Stimulated activated naive CD4-positive, alpha-beta T cell treated with Interleukin-2 at 50 U/mL for 16 hours (primary cell): Measurements from ENCODE around the gene LAIR1.
"Not testable (repeated sequence)": the region's sequence is repeated elsewhere in the genome, so short reads cannot be mapped to it uniquely, and the experiment has no call there.

ENCODE experiments used
- DNase-seq: peaks from one replicate; lab custom pipeline; 2025; lab: John Stamatoyannopoulos, UW

Gene LAIR1

DNA sequence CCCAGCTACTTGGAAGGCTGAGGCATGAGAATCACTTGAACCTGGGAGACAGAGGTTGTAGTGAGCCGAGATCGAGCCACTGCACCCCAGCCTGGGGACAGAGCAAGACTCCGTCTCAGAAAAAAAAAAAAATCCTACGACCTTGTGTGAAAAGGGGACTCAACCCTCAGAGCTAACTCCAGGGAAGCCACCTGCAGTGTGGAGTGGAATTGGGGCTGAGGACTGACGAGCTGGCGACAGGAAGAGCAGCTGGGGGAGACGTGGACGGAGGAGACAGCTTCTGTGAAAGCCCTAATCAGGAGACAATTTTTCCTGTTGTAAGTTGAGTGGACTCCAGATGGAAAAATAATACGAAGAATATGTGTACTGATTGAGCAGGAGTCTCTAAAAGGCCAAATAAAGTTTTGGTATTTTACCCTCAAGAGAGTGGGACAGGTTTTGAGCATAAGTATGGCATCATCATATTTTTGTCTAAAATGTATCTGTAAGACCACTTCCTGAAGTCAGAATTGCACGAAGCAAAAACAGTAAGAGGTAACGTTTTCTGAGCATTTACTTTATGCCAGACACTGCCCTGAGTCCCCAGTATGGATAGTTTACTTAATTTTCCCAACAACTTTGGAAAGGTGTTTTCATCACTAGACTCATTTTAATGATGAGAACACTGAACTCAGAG lies 12.0 kb upstream of the LAIR1 start:
- no peak for DNase-seq

DNA sequence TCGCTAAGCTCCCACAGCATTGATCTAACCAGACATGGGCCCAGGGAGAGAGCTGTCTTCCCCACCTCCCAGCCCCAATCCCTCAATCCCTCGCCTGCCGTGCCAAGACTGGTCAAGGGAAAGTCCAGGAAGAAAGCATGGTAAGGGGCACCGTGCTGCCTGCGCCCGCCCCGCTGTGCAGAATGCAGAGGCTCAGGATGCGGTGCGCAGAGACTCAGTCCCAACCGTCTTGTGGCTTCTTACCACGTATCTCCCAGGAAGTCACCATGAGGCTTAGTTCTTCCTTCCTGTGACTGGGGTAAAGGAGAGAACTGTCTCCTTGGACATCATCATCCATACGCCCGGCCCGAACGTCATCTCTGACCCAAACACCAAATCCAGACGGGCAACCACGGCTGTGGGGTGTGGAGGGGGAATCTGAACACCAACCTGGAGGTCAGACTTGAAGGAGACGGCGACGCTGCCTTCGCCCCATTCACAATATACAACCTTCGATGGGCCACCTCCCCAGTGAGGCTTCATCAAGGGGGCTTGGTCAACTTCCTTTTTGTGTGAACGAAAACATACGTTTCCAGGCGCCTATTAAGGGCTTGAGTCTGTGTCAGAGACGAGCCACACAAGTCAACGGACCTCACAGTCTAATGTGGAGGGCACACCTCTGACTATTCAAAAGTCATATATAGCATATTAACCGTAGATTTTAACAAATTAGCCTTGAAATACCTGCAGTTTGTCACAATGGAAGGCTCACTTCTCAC lies 10.6 kb upstream of the LAIR1 start:
- DNase-seq, result not testable (repeated sequence)

DNA sequence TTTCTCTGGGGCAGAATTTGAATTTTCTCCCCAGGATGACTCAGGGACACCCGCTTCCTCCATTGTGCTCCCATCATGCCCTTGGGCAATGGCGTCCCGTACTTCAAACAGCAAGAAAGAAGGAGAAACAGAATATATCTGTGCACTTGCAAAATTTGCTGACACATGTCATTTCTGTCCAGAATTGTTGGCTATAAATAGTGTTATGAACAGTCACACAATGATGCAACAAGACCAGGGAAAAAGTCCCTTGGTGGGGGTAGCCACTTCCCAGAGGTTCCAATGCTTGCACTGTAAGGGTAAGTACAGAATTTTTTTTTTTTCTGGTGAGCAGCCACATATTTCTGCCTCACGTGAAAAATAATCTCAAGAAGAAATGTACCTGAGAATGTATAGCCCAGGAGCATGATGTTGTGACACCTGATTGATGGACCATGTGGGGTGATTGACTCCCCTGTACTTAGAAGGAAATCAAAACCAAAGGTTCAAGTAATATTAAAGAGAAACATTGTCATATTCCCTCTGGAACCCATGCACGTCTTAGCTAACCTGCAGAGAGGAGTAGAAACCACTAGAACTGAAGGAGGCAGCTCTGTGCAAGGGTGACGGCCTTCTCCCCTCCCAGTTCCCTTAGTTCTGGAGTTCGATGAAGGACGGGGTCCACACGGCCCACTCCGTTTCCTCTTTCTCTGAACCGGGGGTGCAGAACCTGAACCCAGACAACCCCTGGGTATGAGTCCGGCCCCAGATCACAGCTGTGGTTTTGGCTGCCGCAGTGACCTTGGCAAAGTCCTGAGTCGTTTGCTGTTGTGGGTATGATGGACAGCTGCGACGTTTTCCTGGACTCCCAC lies 9.3 kb upstream of the LAIR1 start:
- DNase-seq, result no peak

DNA sequence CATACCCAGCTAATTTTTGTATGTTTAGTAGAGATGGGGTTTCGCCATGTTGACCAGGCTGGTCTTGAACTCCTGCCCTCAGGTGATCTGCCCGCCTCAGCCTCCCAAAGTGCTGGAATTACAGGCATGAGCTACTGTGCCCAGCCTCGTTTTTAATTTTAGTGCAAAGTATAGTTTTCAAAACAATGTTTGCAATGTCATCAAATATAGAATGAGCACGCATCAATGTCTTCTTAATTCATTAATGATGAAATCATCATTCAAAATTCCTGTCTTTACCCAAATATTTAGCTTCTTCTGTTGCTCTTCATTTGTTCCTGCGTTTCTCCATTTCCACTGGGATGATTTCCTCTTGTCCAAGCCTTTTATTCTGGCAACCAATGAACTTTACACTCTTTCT lies 6.7 kb upstream of the LAIR1 start:
- DNase-seq, result not testable (repeated sequence)

DNA sequence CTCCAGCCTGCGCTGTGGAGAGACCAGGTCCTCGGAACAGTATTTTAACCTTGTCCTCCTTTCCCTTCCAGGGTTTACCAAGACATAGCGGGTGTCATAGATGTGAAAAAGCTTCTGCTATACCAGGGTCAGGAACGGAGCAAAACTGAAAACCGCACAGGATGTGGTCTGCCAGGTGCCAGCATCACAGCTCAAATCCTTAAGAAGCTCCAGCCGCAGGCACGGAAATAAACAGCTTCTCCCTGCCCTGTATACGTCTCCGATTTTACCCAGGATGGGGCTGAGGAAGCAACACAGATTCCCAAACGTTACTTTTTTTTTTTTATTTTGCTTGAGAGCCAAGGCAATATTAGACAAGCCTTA lies 5.7 kb upstream of the LAIR1 start:
- DNase-seq, result peak; percentile 35

DNA sequence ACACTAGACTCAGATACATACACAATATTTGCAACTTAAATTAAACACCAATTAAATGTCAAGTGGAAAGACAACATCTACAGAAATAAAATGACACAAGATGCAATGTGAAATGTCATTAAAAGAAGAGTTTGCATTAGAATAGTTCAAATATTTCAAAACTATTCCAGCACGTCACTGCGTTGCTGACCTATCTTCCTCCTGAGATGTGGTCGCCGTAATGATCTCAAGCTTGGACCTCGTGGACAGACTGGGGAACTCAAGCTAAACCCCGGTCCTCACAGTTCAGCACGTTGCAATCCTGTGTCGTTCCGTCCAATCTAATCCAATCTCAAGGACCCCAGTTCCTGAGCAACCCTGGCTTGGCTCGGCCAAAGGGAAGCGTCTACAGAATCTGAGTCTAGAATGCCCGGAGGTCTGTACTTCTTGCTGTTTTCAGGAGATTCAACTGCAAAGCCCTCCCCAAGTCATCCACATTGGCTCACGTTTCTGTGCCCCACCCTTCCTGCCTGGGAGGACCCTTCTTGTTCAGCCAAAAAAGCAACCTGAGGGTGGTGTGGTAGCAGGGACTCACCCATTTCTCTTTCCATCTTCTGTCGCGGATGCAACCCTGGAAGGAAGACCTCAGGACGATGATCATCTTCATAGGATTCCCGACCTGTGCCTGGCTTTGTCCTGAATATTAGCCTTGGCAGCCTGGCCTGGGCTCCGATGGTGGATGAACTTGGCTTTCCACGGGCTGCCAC lies 5.1 kb upstream of the LAIR1 start:
- not testable (repeated sequence) for DNase-seq

DNA sequence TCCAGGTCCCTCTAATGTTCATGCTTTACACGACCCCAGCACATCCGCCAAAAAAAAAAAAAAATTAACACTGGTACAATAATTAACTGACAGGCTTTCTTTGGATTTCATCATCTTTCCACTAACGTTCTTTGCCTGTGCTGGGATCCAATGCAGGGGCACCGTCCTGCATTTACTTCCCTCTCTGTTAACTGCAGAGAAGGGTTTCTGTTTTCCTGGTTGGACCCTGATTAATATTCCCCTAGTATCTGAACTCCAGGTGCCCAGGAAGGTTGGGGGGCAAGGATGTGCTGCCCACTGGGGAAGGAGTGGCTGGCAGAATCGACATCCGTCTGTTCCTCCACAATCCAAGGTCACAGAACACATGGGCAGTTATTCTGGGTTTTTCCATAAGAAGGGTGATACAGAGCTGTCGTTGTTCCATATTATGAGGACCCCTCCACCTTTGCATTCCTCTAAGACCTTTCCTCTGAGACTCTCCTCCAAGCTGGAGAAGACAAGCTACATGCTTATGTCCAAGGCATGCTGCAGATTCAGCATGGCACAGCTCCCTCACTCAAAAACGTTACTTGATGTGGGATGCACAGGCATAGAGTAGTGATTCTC lies 4.5 kb upstream of the LAIR1 start:
- no peak for DNase-seq

DNA sequence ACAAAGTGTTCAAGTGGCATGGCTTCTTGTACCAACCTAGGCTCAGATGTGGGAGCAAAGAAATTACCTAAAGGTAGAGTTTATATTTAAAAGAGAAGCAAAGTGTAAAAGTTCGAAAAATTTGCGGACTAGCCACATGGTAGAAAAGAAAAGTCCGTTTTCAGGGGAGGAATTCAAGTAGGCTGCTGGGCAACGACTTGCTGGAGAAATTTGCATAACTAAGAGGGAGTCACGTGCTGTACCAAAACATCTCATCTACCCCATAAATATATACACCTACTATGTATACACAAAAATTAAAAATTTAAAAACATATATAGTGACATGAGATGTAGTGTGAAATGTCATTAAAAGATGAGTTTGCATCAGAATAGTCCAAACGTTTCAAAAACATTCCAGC lies 2.1 kb upstream of the LAIR1 start:
- no peak for DNase-seq

DNA sequence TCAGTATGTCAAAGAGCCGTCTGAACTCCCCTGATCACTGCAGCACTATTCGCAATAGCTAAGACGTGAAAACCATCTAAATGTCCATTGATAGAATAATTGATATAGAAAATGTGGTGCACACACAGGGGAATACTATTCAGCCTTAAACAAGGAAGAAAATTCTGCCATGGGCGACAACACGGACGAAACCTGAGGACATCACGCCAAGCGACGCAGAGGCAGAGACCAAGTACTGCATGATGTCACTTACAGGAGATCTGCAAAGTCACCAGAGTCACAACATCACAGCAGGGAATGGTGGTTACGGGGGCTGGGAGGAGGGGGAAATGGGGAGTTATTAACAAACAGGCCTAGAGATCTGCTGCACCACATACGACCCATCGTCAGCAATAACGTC lies 1.1 kb upstream of the LAIR1 start:
- not testable (repeated sequence) for DNase-seq

DNA sequence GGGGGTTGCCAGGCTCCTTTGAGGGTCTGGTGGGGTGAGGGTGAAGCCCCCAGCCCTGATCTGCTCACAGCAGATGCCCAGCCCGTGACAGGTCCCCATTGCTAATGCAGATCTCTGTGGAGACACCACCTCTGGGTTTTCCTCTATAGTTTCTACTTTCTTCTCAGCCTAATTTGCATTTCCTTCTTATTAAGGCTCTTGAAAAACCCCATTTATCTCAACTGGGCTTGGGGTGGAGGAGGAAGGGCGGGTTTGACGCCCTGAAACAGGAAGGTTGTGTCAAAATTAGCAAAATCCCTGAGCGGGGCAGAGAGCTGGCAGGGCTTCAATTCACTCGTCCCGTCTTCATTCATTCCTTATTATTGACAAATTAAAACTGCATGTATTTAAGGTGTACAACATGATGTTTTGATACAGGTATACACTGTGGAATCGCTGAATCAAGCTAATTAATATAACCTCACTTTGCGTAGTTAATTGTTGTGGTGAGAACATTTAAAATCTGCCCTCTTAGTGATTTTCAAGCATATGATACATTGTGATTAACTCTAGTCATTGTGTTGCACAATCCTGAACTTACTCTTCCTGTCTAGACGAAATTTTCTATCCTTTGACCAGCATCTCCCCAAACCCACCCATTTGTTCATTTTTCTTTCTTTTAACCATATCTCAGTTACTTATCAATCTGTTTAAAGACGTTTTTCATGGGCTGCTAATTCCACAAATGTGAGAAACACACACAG lies 2.9 kb downstream of the LAIR1 start:
- DNase-seq, result not testable (repeated sequence)

DNA sequence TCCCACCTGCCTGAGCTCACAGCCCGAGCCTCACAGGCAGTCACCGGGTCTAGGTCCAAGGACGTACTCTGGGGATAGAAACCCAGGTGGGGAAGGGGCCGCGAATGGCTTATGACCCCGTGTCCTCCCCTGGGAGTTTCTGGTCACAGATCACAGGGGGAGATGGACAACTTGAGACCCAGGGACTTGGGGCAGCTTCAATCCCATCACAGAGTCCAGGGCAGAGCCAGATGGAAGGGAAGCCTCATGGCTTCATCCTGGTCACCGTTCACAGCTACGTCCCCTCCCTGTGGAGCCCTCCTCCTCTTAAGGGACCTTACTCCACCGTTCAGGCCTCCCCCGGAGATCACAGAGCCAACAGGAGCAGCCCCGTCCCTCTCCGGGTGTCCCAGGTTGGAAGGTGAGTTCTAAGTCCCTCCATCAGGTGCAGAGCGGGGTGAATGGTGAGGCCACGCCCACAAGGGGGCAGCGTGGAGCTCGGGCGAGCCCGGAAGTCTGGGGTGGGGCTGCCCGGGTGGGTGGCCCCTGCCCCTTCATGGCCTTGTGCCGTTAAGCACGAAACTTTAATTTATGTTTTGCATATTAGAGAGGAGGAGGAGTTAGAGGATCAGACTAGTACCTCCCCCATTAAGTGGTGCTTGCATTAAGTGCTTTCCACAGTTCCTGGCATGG lies 5.4 kb downstream of the LAIR1 start:
- not testable (repeated sequence) for DNase-seq

DNA sequence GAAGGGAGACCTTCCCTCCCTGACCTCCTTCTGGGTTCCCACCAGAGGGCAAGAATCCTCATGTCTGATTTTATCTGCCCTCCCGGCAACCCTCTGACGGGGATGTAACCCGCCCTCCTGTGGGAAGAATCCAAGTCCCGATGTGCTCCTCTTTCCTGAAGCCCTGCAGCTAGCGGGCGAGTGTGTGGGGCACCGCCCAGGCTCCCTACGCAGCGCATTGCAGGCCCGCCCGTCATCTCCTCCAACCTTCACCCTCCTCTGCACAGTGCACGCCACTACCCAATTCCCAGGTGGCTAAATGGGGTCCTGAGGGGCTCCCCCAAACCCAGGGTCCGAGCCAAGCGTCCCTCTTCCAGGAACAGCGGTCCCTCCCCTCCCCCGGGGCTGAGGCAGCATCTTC lies 7.3 kb downstream of the LAIR1 start:
- DNase-seq, result no peak

DNA sequence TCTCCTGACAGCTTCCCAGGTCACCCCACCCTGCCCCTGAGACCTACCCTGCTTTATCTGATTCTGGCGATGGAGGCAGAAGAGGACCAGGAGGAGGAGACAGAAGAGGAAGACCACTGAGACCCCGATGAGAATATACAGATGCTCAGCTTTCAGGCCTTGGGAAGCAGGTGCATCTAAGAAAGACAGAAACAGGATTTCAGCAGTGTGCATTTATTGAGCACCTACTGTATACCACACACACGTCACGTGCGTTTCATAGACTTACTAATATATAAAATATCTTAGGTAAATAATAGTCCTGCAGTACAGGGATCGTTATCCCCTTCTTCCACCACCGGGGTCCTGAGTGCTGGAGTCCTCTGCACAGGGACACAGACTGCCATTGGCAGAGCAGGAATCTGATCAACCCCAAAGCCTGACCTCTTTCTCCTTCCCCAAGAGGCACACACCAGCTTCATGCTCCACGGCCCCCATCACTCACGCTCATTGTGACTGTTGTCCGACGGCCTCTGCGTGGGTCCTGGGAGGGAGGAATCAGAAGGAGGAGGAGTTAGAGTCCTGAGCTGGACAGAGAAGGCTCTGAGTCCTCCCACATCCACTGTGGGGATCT lies 8.2 kb downstream of the LAIR1 start:
- DNase-seq, result no peak

DNA sequence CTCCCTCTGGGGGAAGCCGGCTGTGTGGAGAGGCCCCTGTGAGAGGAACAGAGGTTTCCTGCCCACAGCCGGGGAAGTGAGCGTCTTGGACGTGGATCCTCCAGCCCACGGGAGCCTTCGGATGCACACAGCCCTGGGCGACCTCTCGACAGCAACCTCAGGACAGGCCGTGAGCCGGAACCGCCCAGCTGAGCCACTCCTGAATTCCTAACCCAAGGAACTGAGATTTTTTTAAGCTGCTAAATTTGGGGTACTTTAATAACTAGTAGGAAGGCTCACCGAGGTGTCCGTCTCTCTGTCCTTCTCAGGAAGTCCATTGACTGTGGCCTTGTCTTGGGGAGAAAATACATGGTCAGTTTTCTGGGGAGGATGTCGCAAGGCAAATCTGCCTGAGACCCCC lies 9.1 kb downstream of the LAIR1 start:
- no peak for DNase-seq

DNA sequence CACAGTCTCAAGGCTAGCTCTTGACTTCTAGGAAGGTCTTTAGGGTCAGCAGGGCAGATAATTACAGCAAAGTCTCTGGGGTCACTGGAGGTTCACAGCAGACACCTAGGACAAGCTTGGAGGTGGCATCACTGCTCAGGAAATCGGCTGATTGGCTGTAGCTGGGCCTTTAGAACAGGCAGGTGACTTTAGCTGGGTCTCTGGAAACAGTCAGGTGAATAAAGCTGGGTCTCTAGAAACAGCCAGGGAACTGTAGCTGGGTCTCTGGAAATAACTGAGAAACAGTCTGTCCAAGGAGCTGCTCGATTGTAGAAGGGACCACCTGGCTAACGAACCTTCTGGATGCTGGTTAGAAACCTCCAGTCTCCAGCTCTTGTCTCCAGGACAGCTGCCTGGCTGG lies 10.0 kb downstream of the LAIR1 start:
- DNase-seq, result no peak

DNA sequence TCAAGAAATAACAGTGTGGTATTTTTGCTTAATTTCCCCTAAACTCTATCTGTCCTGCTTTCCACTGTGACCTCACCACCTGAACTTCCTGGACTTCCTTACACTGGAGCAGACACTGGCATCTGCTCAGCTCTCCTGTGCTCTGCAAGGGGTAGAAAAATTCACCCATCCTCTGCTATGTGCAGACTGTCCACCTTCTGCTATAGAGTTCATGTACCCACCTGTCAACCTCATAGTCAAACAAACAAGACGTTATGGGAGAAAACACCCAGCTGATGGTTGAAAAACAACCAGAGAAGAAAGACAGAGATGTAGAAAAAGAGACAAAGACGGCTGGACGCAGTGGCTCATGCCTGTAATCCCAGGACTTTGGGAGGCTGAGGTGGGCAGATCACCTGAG lies 12.2 kb downstream of the LAIR1 start:
- DNase-seq, result no peak

DNA sequence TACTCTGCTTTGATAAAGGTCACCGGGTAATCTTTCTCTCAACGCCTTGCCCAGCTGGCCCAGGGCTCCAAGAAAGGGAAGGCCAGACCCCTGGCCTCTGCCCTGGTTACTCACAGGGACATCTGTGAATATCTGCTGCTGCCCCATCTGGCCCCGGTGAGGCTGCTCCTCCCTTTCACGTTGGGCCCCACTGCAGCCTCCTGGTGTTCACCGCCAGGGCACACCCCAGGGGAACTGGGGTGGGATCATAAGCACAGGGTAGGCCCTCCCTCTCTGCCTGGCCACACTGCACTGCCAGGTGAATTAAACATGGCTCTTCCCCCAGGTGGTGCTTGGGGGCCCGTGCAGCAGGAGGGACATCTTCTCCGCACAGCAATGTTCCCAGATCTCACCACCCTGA lies 12.7 kb downstream of the LAIR1 start:
- DNase-seq, result no peak

DNA sequence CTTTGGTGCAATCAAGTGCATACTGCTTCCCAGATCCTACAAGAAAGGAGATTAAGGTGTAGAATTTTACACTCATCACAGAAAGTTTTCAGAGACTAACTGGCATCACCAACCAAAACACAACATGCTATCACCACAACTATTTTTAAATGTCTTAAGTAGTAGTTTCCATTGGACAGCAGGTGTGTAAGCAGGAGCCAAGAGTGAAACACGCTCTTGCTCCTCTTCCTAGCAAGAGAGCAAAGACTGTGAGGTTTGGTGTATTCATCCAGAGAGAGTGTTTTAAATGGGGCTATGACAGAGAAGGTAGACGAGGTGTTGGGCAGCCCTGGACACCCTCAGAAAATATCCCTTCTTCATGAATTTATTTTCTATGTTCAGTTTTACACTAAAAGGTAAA lies 13.3 kb downstream of the LAIR1 start:
- DNase-seq, result no peak

DNA sequence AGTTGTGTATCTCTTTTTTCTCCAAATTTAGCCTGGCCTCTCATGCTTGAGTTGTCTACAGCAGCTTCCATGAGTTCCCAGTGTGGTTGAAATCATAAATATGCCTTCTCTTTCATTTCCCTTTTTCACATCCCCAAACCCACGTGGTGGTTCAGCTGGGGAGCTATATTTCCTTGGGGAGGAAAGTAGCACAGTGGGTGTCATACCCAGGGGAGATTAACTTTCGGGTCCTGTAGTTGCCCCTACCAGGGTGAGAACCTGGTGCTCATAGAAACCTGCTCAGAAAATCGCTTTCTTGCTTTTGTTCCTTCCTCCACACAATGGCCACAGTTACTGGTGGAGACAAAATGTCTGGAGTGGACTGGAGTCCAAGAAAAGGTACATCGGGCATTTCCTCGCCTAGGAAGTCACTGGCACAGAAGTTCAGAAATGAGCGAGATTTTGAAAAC lies 18.8 kb downstream of the LAIR1 start:
- no peak for DNase-seq

DNA sequence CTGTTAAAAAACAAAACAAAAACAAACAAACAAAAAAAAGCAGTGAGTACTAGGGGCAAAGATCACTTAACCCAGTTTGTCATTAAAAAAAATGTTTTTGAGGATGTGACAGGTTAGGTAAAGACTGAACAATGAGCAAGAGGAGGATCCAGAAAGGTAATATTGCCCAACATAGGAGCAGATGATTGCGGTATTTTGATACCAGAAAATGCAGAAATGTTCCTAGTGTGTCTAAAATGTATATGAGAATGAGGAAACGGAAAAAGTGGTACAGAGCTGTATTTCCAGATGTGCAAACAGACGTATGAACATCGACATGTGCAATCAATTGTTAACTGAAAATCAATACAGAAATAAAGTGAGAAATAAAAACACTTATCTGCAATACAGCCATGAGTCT lies 20.9 kb downstream of the LAIR1 start:
- DNase-seq, result no peak
